K562 (cell line): ENCODE data around the gene OSCAR. TPM values are rescaled to one million over a fixed set of nuclear protein-coding genes. Genes with fewer than 3 reads are reported as not detected.
A peak's percentile ranks its signal among the peaks of the same experiment; 100 is the strongest.

Source experiments
- ATAC-seq: fragments of 200-7000 bp; cut with Tn5 transposase; 3 replicates; pipeline ENCODE4 v1.9.1; 2020; ENCODE audit warnings: moderate library complexity
- BruUV-seq: library from RNA; stranded (reverse); fragments of 400-500 nt; replicated peaks from 2 replicates; lab custom pipeline; 2021; lab: Mats Ljungman, UMichigan
- CTCF ChIA-PET: fragments of 300-600 bp; formaldehyde crosslinking; extraction: SDS; loops from one replicate; lab custom pipeline; 2021; ENCODE audit warnings: low intra/inter-chr PET ratio; lab: Yijun Ruan, JAX
- POLR2A ChIA-PET: fragments of 300-600, 350-650 bp; sonication (Branson Sonifier 250); formaldehyde crosslinking; extraction: SDS; loops from one replicate; lab custom pipeline; 2021; ENCODE audit warnings: antibody characterized with exemption, inconsistent platforms; lab: Yijun Ruan, JAX
- DNase-seq, 4 experiments: peaks; one replicate each; pipeline versions ENCODE4 v3.0.0 to v3.0.0-alpha.2; 2011 to 2018; ENCODE audit warnings: low spot score in 3 of 4, mixed read lengths in 3 of 4; ENCODE audit errors: extremely low read depth in 1 of 4
- FAIRE-seq: peaks from 2 replicates; lab custom pipeline; 2011; peaks lifted over from hg19 to GRCh38; lab: Jason Lieb, UNC
- H2AFZ ChIP-seq: 2 replicates; pipeline ENCODE4 v1.6.0; 2011; ENCODE audit warnings: low read depth, low read length, control low read depth, inconsistent platforms
- H3K27ac ChIP-seq: fragments of 200-600 bp; 3 replicates; pipeline ENCODE4 v1.8.0; 2011; ENCODE audit warnings: low read depth, mild to moderate bottlenecking, control low read depth, inconsistent platforms, low read length, moderate library complexity, mixed read lengths; ENCODE audit errors: extremely low read depth
- H3K27me3 ChIP-seq, 2 experiments: fragments of 300-600 bp in 1 of 2; 2 replicates in 1 of 2; 3 replicates in 1 of 2; pipeline versions ENCODE4 v1.6.0 to v1.8.0; 2011; ENCODE audit warnings: inconsistent platforms in 2 of 2, low read length in 2 of 2, mild to moderate bottlenecking in 1 of 2, mixed read lengths in 1 of 2, moderate library complexity in 1 of 2; ENCODE audit not compliant: control insufficient read depth in 2 of 2, insufficient read depth in 2 of 2
- H3K36me3 ChIP-seq: fragments of 300-600 bp; 3 replicates; pipeline ENCODE4 v1.8.0; 2011; ENCODE audit warnings: mild to moderate bottlenecking, low read length, inconsistent platforms; ENCODE audit not compliant: control insufficient read depth, insufficient read depth
- H3K4me1 ChIP-seq, 2 experiments: fragments of 200-600 bp in 1 of 2; replicated peaks in 1 of 2; 2 replicates in 1 of 2; 3 replicates in 1 of 2; pipeline versions ENCODE4 v1.5.1 to v1.8.0; 2011; ENCODE audit warnings: inconsistent platforms in 2 of 2, low read length in 2 of 2, mild to moderate bottlenecking in 1 of 2, mixed read lengths in 1 of 2, moderate library complexity in 1 of 2; ENCODE audit not compliant: control insufficient read depth in 2 of 2, insufficient read depth in 2 of 2
- H3K4me2 ChIP-seq: 2 replicates; pipeline ENCODE4 v1.6.1; 2011; ENCODE audit warnings: low read length, control low read depth, inconsistent platforms, mixed read lengths; ENCODE audit not compliant: insufficient read depth
- H3K4me3 ChIP-seq: fragments of 200-600 bp; sonication (generic), shearing (Covaris generic); 2 replicates; pipeline ENCODE4 v1.5.1; 2016; ENCODE audit warnings: control low read depth, inconsistent platforms
- H3K79me2 ChIP-seq: fragments of 200-600 bp; 3 replicates; pipeline ENCODE4 v1.8.0; 2011; ENCODE audit warnings: low read length, inconsistent platforms; ENCODE audit not compliant: control insufficient read depth, insufficient read depth
- H3K9ac ChIP-seq, 2 experiments: 2 replicates each; pipeline versions ENCODE4 v1.6.0 to v1.6.1; 2011; ENCODE audit warnings: low read depth in 2 of 2, low read length in 2 of 2, control low read depth in 1 of 2, inconsistent platforms in 1 of 2, mild to moderate bottlenecking in 1 of 2, mixed read lengths in 1 of 2; ENCODE audit not compliant: insufficient read depth in 1 of 2
- H3K9me1 ChIP-seq: one replicate; pipeline ENCODE4 v1.6.0; 2011; ENCODE audit warnings: inconsistent platforms, mild to moderate bottlenecking, low read length, moderate library complexity; ENCODE audit not compliant: control insufficient read depth, insufficient read depth
- H3K9me3 ChIP-seq: replicated peaks from 2 replicates; pipeline ENCODE4 v1.5.1; 2011; ENCODE audit warnings: low read depth, low read length, inconsistent platforms; ENCODE audit not compliant: control insufficient read depth, insufficient read depth
- H4K20me1 ChIP-seq: replicated peaks from 2 replicates; pipeline ENCODE4 v1.6.1; 2011; ENCODE audit warnings: low read length, inconsistent platforms, mixed read lengths; ENCODE audit not compliant: control insufficient read depth, insufficient read depth
- EGR1 ChIP-seq: fragments of 450-650 bp; conservative IDR thresholded peaks from 2 replicates; pipeline ENCODE4 v1.6.1; 2017; ENCODE audit warnings: mild to moderate bottlenecking
- ETV6 ChIP-seq, 3 experiments: fragments of 150-350 bp in 1 of 3; sonication (generic) in 1 of 3; formaldehyde crosslinking in 1 of 3; IDR thresholded peaks; 2 replicates each; pipeline versions ENCODE4 v1.6.1 to v1.8.0; 2014 to 2022; ENCODE audit warnings: borderline replicate concordance in 2 of 3, low read depth in 2 of 3, antibody characterized with exemption in 1 of 3, low read length in 1 of 3, mild to moderate bottlenecking in 1 of 3, missing genetic modification reagents in 1 of 3
- HLTF ChIP-seq: fragments of 450-650 bp; IDR thresholded peaks from 2 replicates; pipeline ENCODE4 v1.6.1; 2016
- KDM2B ChIP-seq: fragments of 250-450 bp; sonication (Bioruptor Pico); IDR thresholded peaks from 2 replicates; pipeline ENCODE4 v1.8.0; 2021; ENCODE audit warnings: mild to moderate bottlenecking, moderate library complexity
- MAFK ChIP-seq: IDR thresholded peaks from 2 replicates; pipeline ENCODE4 v1.6.1; 2011; ENCODE audit warnings: low read length, improper control_type of control experiment
- NFYB ChIP-seq: IDR thresholded peaks from 2 replicates; pipeline ENCODE4 v1.6.1; 2011; ENCODE audit warnings: mild to moderate bottlenecking, moderate library complexity; ENCODE audit not compliant: insufficient read length; ENCODE audit errors: extremely low read depth
- POLR2G ChIP-seq: fragments of 200-400 bp; formaldehyde crosslinking; IDR thresholded peaks from 2 replicates; pipeline ENCODE4 v1.6.1; 2017; ENCODE audit warnings: low read depth, mild to moderate bottlenecking, antibody characterized with exemption, low read length, moderate library complexity
- RBM22 ChIP-seq: fragments of 200-400 bp; formaldehyde crosslinking; IDR thresholded peaks from 2 replicates; pipeline ENCODE4 v1.6.1; 2018; ENCODE audit warnings: low read length, low read depth; ENCODE audit not compliant: poor library complexity, severe bottlenecking
- SMARCA5 ChIP-seq: fragments of 450-650 bp; IDR thresholded peaks from 2 replicates; pipeline ENCODE4 v1.6.1; 2016
- WGBS: fragments of 100-300 bp; shearing (Covaris generic); methylation state at CpG from one replicate; pipeline ENCODE4 v1.1.6; 2016; ENCODE audit warnings: low coverage, mixed read lengths; ENCODE audit not compliant: insufficient coverage; ENCODE audit errors: missing lambda C conversion rate; 5-methylcytosine and 5-hydroxymethylcytosine counted together
- in situ Hi-C: fragments of 300-500 bp; cut with MboI; formaldehyde crosslinking; loops from 4 replicates; pipeline ENCODE4 v1.15.0; 2018; ENCODE audit warnings: inconsistent platforms, mixed read lengths
- intact Hi-C: fragments of 100-400 bp; cut with micrococcal nuclease; formaldehyde crosslinking; loops from 2 replicates; pipeline ENCODE4 v1.14.2; 2022
- polyA plus RNA-seq, 8 experiments: library from polyadenylated mRNA; depleted of rRNA in 4 of 8; stranded (reverse) in 5 of 8; unstranded in 3 of 8; fragments of >200 nt; fragmentation: Nextera tagmentation in 2 of 8; fragmentation: Illumina TruSeq in 1 of 8; extraction: Ambion mirVana in 2 of 8; extraction: Trizol in 1 of 8; gene quantifications; 2 replicates each; pipeline versions ENCODE4 v1.2.1 to v1.2.3, GENCODE V29; 2011 to 2014; ENCODE audit warnings: inconsistent platforms in 1 of 8, missing spikeins in 1 of 8
- total RNA-seq, 7 experiments: library from RNA; depleted of rRNA in 6 of 7; stranded (reverse); fragments of >200 nt in 6 of 7; fragmentation: Illumina TruSeq in 2 of 7; extraction: Trizol in 2 of 7; gene quantifications; 2 replicates each; pipeline versions ENCODE4 v1.2.1 to v1.2.3, GENCODE V29; 2011 to 2021; ENCODE audit warnings: low replicate concordance in 1 of 7
- TF ChIP-seq, protein P1 (sequence below): sonication (generic); formaldehyde crosslinking; IDR thresholded peaks from 2 replicates; pipeline ENCODE4 v1.4.0; 2020; ENCODE audit warnings: mild to moderate bottlenecking, missing genetic modification reagents
- TF ChIP-seq, protein P2 (sequence below): sonication (generic); IDR thresholded peaks from 2 replicates; pipeline ENCODE4 v1.6.1; 2016

The OSCAR gene
- total and polyA plus RNA-seq, 9 of the 15 experiments (the other 6 are each of a cell fraction or from before 2014, with no cell fraction given): 0.09 to 0.62 (median 0.13) TPM; not detected in 5

DNA sequence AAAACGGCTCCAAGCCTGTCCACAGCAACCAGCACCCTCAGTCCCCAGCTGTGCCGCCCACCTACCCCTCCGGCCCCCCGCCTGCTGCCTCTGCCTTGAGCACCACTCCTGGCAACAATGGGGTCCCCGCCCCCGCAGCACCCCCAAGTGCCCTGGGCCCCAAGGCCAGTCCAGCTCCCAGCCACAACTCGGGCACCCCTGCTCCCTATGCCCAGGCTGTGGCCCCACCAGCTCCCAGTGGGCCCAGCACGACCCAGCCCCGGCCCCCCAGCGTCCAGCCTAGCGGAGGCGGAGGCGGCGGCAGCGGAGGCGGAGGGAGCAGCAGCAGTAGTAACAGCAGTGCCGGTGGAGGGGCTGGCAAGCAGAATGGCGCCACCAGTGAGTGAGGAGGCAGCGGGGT lies 47.6 kb upstream of the OSCAR start (continued):
- TF ChIP-seq, protein P1, sequence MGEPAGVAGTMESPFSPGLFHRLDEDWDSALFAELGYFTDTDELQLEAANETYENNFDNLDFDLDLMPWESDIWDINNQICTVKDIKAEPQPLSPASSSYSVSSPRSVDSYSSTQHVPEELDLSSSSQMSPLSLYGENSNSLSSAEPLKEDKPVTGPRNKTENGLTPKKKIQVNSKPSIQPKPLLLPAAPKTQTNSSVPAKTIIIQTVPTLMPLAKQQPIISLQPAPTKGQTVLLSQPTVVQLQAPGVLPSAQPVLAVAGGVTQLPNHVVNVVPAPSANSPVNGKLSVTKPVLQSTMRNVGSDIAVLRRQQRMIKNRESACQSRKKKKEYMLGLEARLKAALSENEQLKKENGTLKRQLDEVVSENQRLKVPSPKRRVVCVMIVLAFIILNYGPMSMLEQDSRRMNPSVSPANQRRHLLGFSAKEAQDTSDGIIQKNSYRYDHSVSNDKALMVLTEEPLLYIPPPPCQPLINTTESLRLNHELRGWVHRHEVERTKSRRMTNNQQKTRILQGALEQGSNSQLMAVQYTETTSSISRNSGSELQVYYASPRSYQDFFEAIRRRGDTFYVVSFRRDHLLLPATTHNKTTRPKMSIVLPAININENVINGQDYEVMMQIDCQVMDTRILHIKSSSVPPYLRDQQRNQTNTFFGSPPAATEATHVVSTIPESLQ (CRISPR knock-in tag): no peak
- TF ChIP-seq HLTF (no peak), MAFK (no peak), POLR2G (peak; percentile 46), EGR1 (no peak), KDM2B (CRISPR knock-in tag) (no peak)

DNA sequence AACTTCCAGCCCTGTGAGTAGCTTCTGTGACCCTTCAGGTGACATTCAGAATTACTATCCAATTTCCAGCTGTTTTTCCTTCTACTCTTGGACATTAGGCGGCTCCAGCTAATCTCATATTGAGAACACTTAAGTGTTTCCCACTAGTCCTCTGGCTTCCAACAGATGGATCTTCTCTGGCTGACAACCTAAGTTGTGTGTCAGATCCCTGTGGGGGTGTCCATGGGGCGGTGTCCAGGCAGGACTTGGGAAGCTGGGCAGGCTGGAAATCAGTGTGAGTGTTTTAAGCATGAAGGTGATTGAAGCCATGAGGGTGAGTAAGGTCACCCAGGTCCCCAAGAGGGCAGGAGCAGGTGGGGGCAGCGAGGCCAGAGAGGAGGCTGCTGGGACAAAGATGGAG lies 47.1 kb upstream of the OSCAR start:
- ChIA-PET POLR2A (interaction anchor here (0.6 to 4.1 kb wide), 4 partner anchors 10 to 13 kb away, joined by 3 to 29 read pairs (median 4); partner anchors contain the start of genes CNOT3 and LENG1), CTCF (no interaction called here)
- Histone ChIP-seq H3K4me3 (no peak overlapping the region), H3K27me3 (no peaks in the 10 kb centered on the region), H3K79me2 (peaks cover 1% of the 10 kb centered on the region; the same call in 2 of the 3 replicates), H3K36me3 (peaks cover 96% of the 10 kb centered on the region; the same call in 2 of the 3 replicates), H2AFZ (no peak overlapping the region), H3K4me2 (no peak overlapping the region), H3K4me1 (peaks cover 0 to 10% of the 10 kb centered on the region in 2 experiments; a peak in 1 of 5 replicates), H4K20me1 (peaks cover 1% of the 10 kb centered on the region; the same call in 1 of the 2 replicates), H3K9ac (no peak overlapping the region), H3K9me1 (no peaks in the 10 kb centered on the region), H3K27ac (no peak overlapping the region), H3K9me3 (no peaks in the 10 kb centered on the region)
- ATAC-seq (no peak; the same call in 2 of the 3 replicates), DNase-seq (no peak), FAIRE-seq (no peak)
- WGBS: 69% methylated on average over 3 of the region's 3 CpGs
- no TSS peak for BruUV-seq
- intact Hi-C loops (no loop called here), in situ Hi-C loops (no loop called here)
- TF ChIP-seq, protein P2, sequence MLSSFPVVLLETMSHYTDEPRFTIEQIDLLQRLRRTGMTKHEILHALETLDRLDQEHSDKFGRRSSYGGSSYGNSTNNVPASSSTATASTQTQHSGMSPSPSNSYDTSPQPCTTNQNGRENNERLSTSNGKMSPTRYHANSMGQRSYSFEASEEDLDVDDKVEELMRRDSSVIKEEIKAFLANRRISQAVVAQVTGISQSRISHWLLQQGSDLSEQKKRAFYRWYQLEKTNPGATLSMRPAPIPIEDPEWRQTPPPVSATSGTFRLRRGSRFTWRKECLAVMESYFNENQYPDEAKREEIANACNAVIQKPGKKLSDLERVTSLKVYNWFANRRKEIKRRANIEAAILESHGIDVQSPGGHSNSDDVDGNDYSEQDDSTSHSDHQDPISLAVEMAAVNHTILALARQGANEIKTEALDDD: no peak
- TF ChIP-seq SMARCA5 (no peak), ETV6 (IDR thresholded peaks at IDR 0.05; ENCODE audit: borderline replicate concordance in 1 of 2, low read depth in 2 of 2, low read length in 1 of 2) (no peak), ETV6 (CRISPR knock-in tag; IDR thresholded peaks at IDR 0.05; ENCODE audit: borderline replicate concordance) (no peak), RBM22 (no peak), NFYB (no peak)
